K562 (cell line): ENCODE data around the gene OTULIN. TPM values are rescaled to one million over a fixed set of nuclear protein-coding genes. Genes with fewer than 3 reads are reported as not detected.

ENCODE experiments used
- ATAC-seq: fragments of 200-7000 bp; cut with Tn5 transposase; 3 replicates; pipeline ENCODE4 v1.9.1; 2020; ENCODE audit warnings: moderate library complexity
- BruUV-seq: library from RNA; stranded (reverse); fragments of 400-500 nt; replicated peaks from 2 replicates; lab custom pipeline; 2021; lab: Mats Ljungman, UMichigan
- CTCF ChIA-PET: fragments of 300-600 bp; formaldehyde crosslinking; extraction: SDS; loops from one replicate; lab custom pipeline; 2021; ENCODE audit warnings: low intra/inter-chr PET ratio; lab: Yijun Ruan, JAX
- POLR2A ChIA-PET: fragments of 300-600, 350-650 bp; sonication (Branson Sonifier 250); formaldehyde crosslinking; extraction: SDS; loops from one replicate; lab custom pipeline; 2021; ENCODE audit warnings: antibody characterized with exemption, inconsistent platforms; lab: Yijun Ruan, JAX
- DNase-seq, 4 experiments: peaks; one replicate each; pipeline versions ENCODE4 v3.0.0 to v3.0.0-alpha.2; 2011 to 2018; ENCODE audit warnings: low spot score in 3 of 4, mixed read lengths in 3 of 4; ENCODE audit errors: extremely low read depth in 1 of 4
- FAIRE-seq: peaks from 2 replicates; lab custom pipeline; 2011; peaks lifted over from hg19 to GRCh38; lab: Jason Lieb, UNC
- H2AFZ ChIP-seq: 2 replicates; pipeline ENCODE4 v1.6.0; 2011; ENCODE audit warnings: low read depth, low read length, control low read depth, inconsistent platforms
- H3K27ac ChIP-seq: fragments of 200-600 bp; 3 replicates; pipeline ENCODE4 v1.8.0; 2011; ENCODE audit warnings: low read depth, mild to moderate bottlenecking, control low read depth, inconsistent platforms, low read length, moderate library complexity, mixed read lengths; ENCODE audit errors: extremely low read depth
- H3K27me3 ChIP-seq, 2 experiments: fragments of 300-600 bp in 1 of 2; 2 replicates in 1 of 2; 3 replicates in 1 of 2; pipeline versions ENCODE4 v1.6.0 to v1.8.0; 2011; ENCODE audit warnings: inconsistent platforms in 2 of 2, low read length in 2 of 2, mild to moderate bottlenecking in 1 of 2, mixed read lengths in 1 of 2, moderate library complexity in 1 of 2; ENCODE audit not compliant: control insufficient read depth in 2 of 2, insufficient read depth in 2 of 2
- H3K36me3 ChIP-seq: fragments of 300-600 bp; 3 replicates; pipeline ENCODE4 v1.8.0; 2011; ENCODE audit warnings: mild to moderate bottlenecking, low read length, inconsistent platforms; ENCODE audit not compliant: control insufficient read depth, insufficient read depth
- H3K4me1 ChIP-seq, 2 experiments: fragments of 200-600 bp in 1 of 2; replicated peaks in 1 of 2; 2 replicates in 1 of 2; 3 replicates in 1 of 2; pipeline versions ENCODE4 v1.5.1 to v1.8.0; 2011; ENCODE audit warnings: inconsistent platforms in 2 of 2, low read length in 2 of 2, mild to moderate bottlenecking in 1 of 2, mixed read lengths in 1 of 2, moderate library complexity in 1 of 2; ENCODE audit not compliant: control insufficient read depth in 2 of 2, insufficient read depth in 2 of 2
- H3K4me2 ChIP-seq: 2 replicates; pipeline ENCODE4 v1.6.1; 2011; ENCODE audit warnings: low read length, control low read depth, inconsistent platforms, mixed read lengths; ENCODE audit not compliant: insufficient read depth
- H3K4me3 ChIP-seq: fragments of 200-600 bp; sonication (generic), shearing (Covaris generic); 2 replicates; pipeline ENCODE4 v1.5.1; 2016; ENCODE audit warnings: control low read depth, inconsistent platforms
- H3K79me2 ChIP-seq: fragments of 200-600 bp; 3 replicates; pipeline ENCODE4 v1.8.0; 2011; ENCODE audit warnings: low read length, inconsistent platforms; ENCODE audit not compliant: control insufficient read depth, insufficient read depth
- H3K9ac ChIP-seq, 2 experiments: 2 replicates each; pipeline versions ENCODE4 v1.6.0 to v1.6.1; 2011; ENCODE audit warnings: low read depth in 2 of 2, low read length in 2 of 2, control low read depth in 1 of 2, inconsistent platforms in 1 of 2, mild to moderate bottlenecking in 1 of 2, mixed read lengths in 1 of 2; ENCODE audit not compliant: insufficient read depth in 1 of 2
- H3K9me1 ChIP-seq: one replicate; pipeline ENCODE4 v1.6.0; 2011; ENCODE audit warnings: inconsistent platforms, mild to moderate bottlenecking, low read length, moderate library complexity; ENCODE audit not compliant: control insufficient read depth, insufficient read depth
- H3K9me3 ChIP-seq: replicated peaks from 2 replicates; pipeline ENCODE4 v1.5.1; 2011; ENCODE audit warnings: low read depth, low read length, inconsistent platforms; ENCODE audit not compliant: control insufficient read depth, insufficient read depth
- H4K20me1 ChIP-seq: replicated peaks from 2 replicates; pipeline ENCODE4 v1.6.1; 2011; ENCODE audit warnings: low read length, inconsistent platforms, mixed read lengths; ENCODE audit not compliant: control insufficient read depth, insufficient read depth
- GABPA ChIP-seq: fragments of 200-800 bp; sonication (Bioruptor generic); conservative IDR thresholded peaks from 2 replicates; pipeline ENCODE4 v1.6.1; 2016; ENCODE audit warnings: low read depth, missing genetic modification characterization, missing compliant biosample characterization
- KDM2B ChIP-seq: fragments of 250-450 bp; sonication (Bioruptor Pico); IDR thresholded peaks from 2 replicates; pipeline ENCODE4 v1.8.0; 2021; ENCODE audit warnings: mild to moderate bottlenecking, moderate library complexity
- NEUROD1 ChIP-seq: fragments of 150-350 bp; IDR thresholded peaks from 2 replicates; pipeline ENCODE4 v1.6.1; 2014; ENCODE audit warnings: borderline replicate concordance, low read length, low read depth; ENCODE audit not compliant: partially characterized antibody
- RAD21 ChIP-seq, 2 experiments: fragments of 250-450 bp in 1 of 2; fragments of 450-650 bp in 1 of 2; sonication (Bioruptor Pico) in 1 of 2; formaldehyde crosslinking in 1 of 2; IDR thresholded peaks in 1 of 2; conservative IDR thresholded peaks in 1 of 2; 2 replicates each; pipeline versions ENCODE4 v1.4.0 to v1.8.0; 2020 to 2022; ENCODE audit warnings: mild to moderate bottlenecking in 2 of 2, moderate library complexity in 1 of 2
- RBFOX2 ChIP-seq: fragments of 200-400 bp; formaldehyde crosslinking; IDR thresholded peaks from 2 replicates; pipeline ENCODE4 v1.6.1; 2017; ENCODE audit warnings: low read depth, mild to moderate bottlenecking, low read length, moderate library complexity
- RFX1 ChIP-seq: fragments of 450-650 bp; IDR thresholded peaks from 2 replicates; pipeline ENCODE4 v1.6.1; 2016; ENCODE audit warnings: mild to moderate bottlenecking, moderate library complexity
- WGBS: fragments of 100-300 bp; shearing (Covaris generic); methylation state at CpG from one replicate; pipeline ENCODE4 v1.1.6; 2016; ENCODE audit warnings: low coverage, mixed read lengths; ENCODE audit not compliant: insufficient coverage; ENCODE audit errors: missing lambda C conversion rate; 5-methylcytosine and 5-hydroxymethylcytosine counted together
- in situ Hi-C: fragments of 300-500 bp; cut with MboI; formaldehyde crosslinking; loops from 4 replicates; pipeline ENCODE4 v1.15.0; 2018; ENCODE audit warnings: inconsistent platforms, mixed read lengths
- intact Hi-C: fragments of 100-400 bp; cut with micrococcal nuclease; formaldehyde crosslinking; loops from 2 replicates; pipeline ENCODE4 v1.14.2; 2022
- polyA plus RNA-seq, 8 experiments: library from polyadenylated mRNA; depleted of rRNA in 4 of 8; stranded (reverse) in 5 of 8; unstranded in 3 of 8; fragments of >200 nt; fragmentation: Nextera tagmentation in 2 of 8; fragmentation: Illumina TruSeq in 1 of 8; extraction: Ambion mirVana in 2 of 8; extraction: Trizol in 1 of 8; gene quantifications; 2 replicates each; pipeline versions ENCODE4 v1.2.1 to v1.2.3, GENCODE V29; 2011 to 2014; ENCODE audit warnings: inconsistent platforms in 1 of 8, missing spikeins in 1 of 8
- total RNA-seq, 7 experiments: library from RNA; depleted of rRNA in 6 of 7; stranded (reverse); fragments of >200 nt in 6 of 7; fragmentation: Illumina TruSeq in 2 of 7; extraction: Trizol in 2 of 7; gene quantifications; 2 replicates each; pipeline versions ENCODE4 v1.2.1 to v1.2.3, GENCODE V29; 2011 to 2021; ENCODE audit warnings: low replicate concordance in 1 of 7
- TF ChIP-seq, protein P1 (sequence below): fragments of 450-650 bp; IDR thresholded peaks from 2 replicates; pipeline ENCODE4 v1.7.1; 2018; ENCODE audit warnings: mild to moderate bottlenecking, low read depth; ENCODE audit not compliant: partially characterized antibody
- TF ChIP-seq, protein P2 (sequence below): fragments of 450-650 bp; IDR thresholded peaks from 2 replicates; pipeline ENCODE4 v1.6.1; 2016; ENCODE audit warnings: borderline replicate concordance
- TF ChIP-seq, protein P3 (sequence below): fragments of 250-450 bp; sonication (Bioruptor Pico); IDR thresholded peaks from 2 replicates; pipeline ENCODE4 v1.5.0; 2021

Gene OTULIN
- total and polyA plus RNA-seq, 9 of the 15 experiments (the other 6 are each of a cell fraction or from before 2014, with no cell fraction given): 3.3 to 33.6 (median 20.1) TPM

DNA sequence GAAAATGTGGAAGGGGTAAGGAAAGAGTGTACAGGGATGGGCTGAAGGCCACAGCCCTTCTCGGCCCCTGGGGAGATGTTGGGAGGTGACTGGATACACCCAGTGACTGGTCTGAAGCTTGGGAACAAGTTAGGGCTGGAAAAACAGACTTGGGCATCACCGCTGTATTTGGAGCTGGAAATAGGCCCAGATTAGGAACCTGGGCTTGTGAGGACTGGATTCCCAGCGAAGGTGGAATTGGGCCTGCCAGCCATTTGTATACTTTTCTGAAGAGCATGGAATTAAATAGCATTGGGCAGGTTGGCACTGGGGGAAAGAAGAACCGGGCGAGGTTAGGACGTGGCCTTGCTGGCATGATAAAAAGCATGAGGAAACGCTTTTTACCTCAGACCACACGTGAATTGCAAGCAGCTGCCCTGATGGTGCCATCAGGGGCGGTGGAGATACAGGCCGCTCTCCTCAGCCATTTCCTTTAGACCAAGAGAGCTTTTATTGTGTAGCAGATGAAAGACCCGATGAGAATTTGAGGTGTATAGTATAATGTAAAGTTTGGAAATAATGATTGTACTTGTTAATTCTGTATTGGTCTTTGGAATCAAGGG lies 37.8 kb downstream of the OTULIN start:
- Histone ChIP-seq H3K4me1 (peaks cover 0 to 30% of the 10 kb centered on the region in 2 experiments; a peak in 4 of 5 replicates), H3K27me3 (no peaks in the 10 kb centered on the region), H3K79me2 (no peaks in the 10 kb centered on the region), H3K36me3 (peaks cover 85% of the 10 kb centered on the region), H3K9me3 (no peaks in the 10 kb centered on the region), H3K27ac (no peak overlapping the region), H3K4me3 (no peak overlapping the region), H3K4me2 (no peak overlapping the region), H3K9me1 (peaks cover 3% of the 10 kb centered on the region), H3K9ac (no peak overlapping the region), H2AFZ (no peak overlapping the region), H4K20me1 (no peaks in the 10 kb centered on the region)
- BruUV-seq: no TSS peak
- intact Hi-C loops: no loop called here
- ATAC-seq (no peak), DNase-seq (no peak), FAIRE-seq (no peak)
- ChIA-PET POLR2A (interaction anchor here (1.0 kb wide), 1 partner anchor 22 kb away, joined by 3 read pairs; no protein-coding TSS in a partner anchor), CTCF (no interaction called here)
- in situ Hi-C loops: no loop called here
- WGBS: 90% methylated on average over 11 of the region's 11 CpGs
- TF ChIP-seq KDM2B (no peak), RAD21 (CRISPR knock-in tag; conservative IDR thresholded peaks at IDR 0.05 in 1 of 2, IDR thresholded peaks at IDR 0.05 in 1 of 2) (no peak), GABPA (tag) (no peak), NEUROD1 (no peak), RBFOX2 (no peak), RFX1 (no peak)
- TF ChIP-seq, protein P1, sequence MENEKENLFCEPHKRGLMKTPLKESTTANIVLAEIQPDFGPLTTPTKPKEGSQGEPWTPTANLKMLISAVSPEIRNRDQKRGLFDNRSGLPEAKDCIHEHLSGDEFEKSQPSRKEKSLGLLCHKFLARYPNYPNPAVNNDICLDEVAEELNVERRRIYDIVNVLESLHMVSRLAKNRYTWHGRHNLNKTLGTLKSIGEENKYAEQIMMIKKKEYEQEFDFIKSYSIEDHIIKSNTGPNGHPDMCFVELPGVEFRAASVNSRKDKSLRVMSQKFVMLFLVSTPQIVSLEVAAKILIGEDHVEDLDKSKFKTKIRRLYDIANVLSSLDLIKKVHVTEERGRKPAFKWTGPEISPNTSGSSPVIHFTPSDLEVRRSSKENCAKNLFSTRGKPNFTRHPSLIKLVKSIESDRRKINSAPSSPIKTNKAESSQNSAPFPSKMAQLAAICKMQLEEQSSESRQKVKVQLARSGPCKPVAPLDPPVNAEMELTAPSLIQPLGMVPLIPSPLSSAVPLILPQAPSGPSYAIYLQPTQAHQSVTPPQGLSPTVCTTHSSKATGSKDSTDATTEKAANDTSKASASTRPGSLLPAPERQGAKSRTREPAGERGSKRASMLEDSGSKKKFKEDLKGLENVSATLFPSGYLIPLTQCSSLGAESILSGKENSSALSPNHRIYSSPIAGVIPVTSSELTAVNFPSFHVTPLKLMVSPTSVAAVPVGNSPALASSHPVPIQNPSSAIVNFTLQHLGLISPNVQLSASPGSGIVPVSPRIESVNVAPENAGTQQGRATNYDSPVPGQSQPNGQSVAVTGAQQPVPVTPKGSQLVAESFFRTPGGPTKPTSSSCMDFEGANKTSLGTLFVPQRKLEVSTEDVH: no peak
- TF ChIP-seq, protein P2, sequence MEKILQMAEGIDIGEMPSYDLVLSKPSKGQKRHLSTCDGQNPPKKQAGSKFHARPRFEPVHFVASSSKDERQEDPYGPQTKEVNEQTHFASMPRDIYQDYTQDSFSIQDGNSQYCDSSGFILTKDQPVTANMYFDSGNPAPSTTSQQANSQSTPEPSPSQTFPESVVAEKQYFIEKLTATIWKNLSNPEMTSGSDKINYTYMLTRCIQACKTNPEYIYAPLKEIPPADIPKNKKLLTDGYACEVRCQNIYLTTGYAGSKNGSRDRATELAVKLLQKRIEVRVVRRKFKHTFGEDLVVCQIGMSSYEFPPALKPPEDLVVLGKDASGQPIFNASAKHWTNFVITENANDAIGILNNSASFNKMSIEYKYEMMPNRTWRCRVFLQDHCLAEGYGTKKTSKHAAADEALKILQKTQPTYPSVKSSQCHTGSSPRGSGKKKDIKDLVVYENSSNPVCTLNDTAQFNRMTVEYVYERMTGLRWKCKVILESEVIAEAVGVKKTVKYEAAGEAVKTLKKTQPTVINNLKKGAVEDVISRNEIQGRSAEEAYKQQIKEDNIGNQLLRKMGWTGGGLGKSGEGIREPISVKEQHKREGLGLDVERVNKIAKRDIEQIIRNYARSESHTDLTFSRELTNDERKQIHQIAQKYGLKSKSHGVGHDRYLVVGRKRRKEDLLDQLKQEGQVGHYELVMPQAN: no peak
- TF ChIP-seq, protein P3, sequence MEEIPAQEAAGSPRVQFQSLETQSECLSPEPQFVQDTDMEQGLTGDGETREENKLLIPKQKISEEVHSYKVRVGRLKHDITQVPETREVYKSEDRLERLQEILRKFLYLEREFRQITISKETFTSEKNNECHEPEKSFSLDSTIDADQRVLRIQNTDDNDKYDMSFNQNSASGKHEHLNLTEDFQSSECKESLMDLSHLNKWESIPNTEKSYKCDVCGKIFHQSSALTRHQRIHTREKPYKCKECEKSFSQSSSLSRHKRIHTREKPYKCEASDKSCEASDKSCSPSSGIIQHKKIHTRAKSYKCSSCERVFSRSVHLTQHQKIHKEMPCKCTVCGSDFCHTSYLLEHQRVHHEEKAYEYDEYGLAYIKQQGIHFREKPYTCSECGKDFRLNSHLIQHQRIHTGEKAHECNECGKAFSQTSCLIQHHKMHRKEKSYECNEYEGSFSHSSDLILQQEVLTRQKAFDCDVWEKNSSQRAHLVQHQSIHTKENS: no peak
